ENCODE measurements around the gene VAV3. TPM values are rescaled to one million over a fixed set of nuclear protein-coding genes. Genes with fewer than 3 reads are reported as not detected.

VAV3 gene
- total RNA-seq, 1 experiment from 2014 or later: 2.7 TPM

GRCh38 chr1:107831921-107832320 is 133.1 kb downstream of the VAV3 start:
- in situ Hi-C loops (cut with HindIII; ENCODE audit: low pct_unique_long_range_greater_than_20kb, low sequenced_read_pairs): no loop called here
- no peak for DNase-seq (ENCODE audit: low read depth, low spot score)

- in situ Hi-C loops (cut with HindIII; ENCODE audit: low pct_unique_long_range_greater_than_20kb, low sequenced_read_pairs): no loop called here
- DNase-seq (ENCODE audit: low read depth, low spot score): no peak
These were observed 134.5 kb downstream of the VAV3 start for GRCh38 chr1:107830526-107830925.

- no peak for DNase-seq (ENCODE audit: low read depth, low spot score)
- in situ Hi-C loops (cut with HindIII; ENCODE audit: low pct_unique_long_range_greater_than_20kb, low sequenced_read_pairs): no loop called here
These were observed 134.9 kb downstream of the VAV3 start for GRCh38 chr1:107830075-107830474.

- in situ Hi-C loops (cut with HindIII; ENCODE audit: low pct_unique_long_range_greater_than_20kb, low sequenced_read_pairs): no loop called here
- no peak for DNase-seq (ENCODE audit: low read depth, low spot score)
These were observed 135.8 kb downstream of the VAV3 start for GRCh38 chr1:107829036-107829770.

- in situ Hi-C loops (cut with HindIII; ENCODE audit: low pct_unique_long_range_greater_than_20kb, low sequenced_read_pairs): no loop called here
- DNase-seq (ENCODE audit: low read depth, low spot score): no peak
These were observed 140.0 kb downstream of the VAV3 start for GRCh38 chr1:107824946-107825345.

- in situ Hi-C loops (cut with HindIII; ENCODE audit: low pct_unique_long_range_greater_than_20kb, low sequenced_read_pairs): no loop called here
- DNase-seq (ENCODE audit: low read depth, low spot score): no peak
These were observed 143.6 kb downstream of the VAV3 start for GRCh38 chr1:107821340-107821739.

GRCh38 chr1:107820801-107821200 is 144.2 kb downstream of the VAV3 start:
- DNase-seq (ENCODE audit: low read depth, low spot score): no peak
- in situ Hi-C loops (cut with HindIII; ENCODE audit: low pct_unique_long_range_greater_than_20kb, low sequenced_read_pairs): no loop called here

- in situ Hi-C loops (cut with HindIII; ENCODE audit: low pct_unique_long_range_greater_than_20kb, low sequenced_read_pairs): no loop called here
- no peak for DNase-seq (ENCODE audit: low read depth, low spot score)
These were observed 147.0 kb downstream of the VAV3 start for GRCh38 chr1:107817935-107818334.

- in situ Hi-C loops (cut with HindIII; ENCODE audit: low pct_unique_long_range_greater_than_20kb, low sequenced_read_pairs): no loop called here
- DNase-seq (ENCODE audit: low read depth, low spot score): no peak
These were observed 147.8 kb downstream of the VAV3 start for GRCh38 chr1:107817206-107817605.

GRCh38 chr1:107810291-107810951 is 154.6 kb downstream of the VAV3 start:
- no peak for DNase-seq (ENCODE audit: low read depth, low spot score)
- in situ Hi-C loops (cut with HindIII; ENCODE audit: low pct_unique_long_range_greater_than_20kb, low sequenced_read_pairs): no loop called here

GRCh38 chr1:107807855-107808254 is 157.1 kb downstream of the VAV3 start:
- no peak for DNase-seq (ENCODE audit: low read depth, low spot score)
- in situ Hi-C loops (cut with HindIII; ENCODE audit: low pct_unique_long_range_greater_than_20kb, low sequenced_read_pairs): no loop called here

- no peak for DNase-seq (ENCODE audit: low read depth, low spot score)
- in situ Hi-C loops (cut with HindIII; ENCODE audit: low pct_unique_long_range_greater_than_20kb, low sequenced_read_pairs): no loop called here
These were observed 157.6 kb downstream of the VAV3 start for GRCh38 chr1:107807405-107807804.

- in situ Hi-C loops (cut with HindIII; ENCODE audit: low pct_unique_long_range_greater_than_20kb, low sequenced_read_pairs): no loop called here
- DNase-seq (ENCODE audit: low read depth, low spot score): no peak
These were observed 158.1 kb downstream of the VAV3 start for GRCh38 chr1:107806902-107807301.

- in situ Hi-C loops (cut with HindIII; ENCODE audit: low pct_unique_long_range_greater_than_20kb, low sequenced_read_pairs): no loop called here
- DNase-seq (ENCODE audit: low read depth, low spot score): no peak
These were observed 160.2 kb downstream of the VAV3 start for GRCh38 chr1:107804741-107805140.

GRCh38 chr1:107804134-107804533 is 160.8 kb downstream of the VAV3 start:
- in situ Hi-C loops (cut with HindIII; ENCODE audit: low pct_unique_long_range_greater_than_20kb, low sequenced_read_pairs): no loop called here
- no peak for DNase-seq (ENCODE audit: low read depth, low spot score)

- DNase-seq (ENCODE audit: low read depth, low spot score): no peak
- in situ Hi-C loops (cut with HindIII; ENCODE audit: low pct_unique_long_range_greater_than_20kb, low sequenced_read_pairs): no loop called here
These were observed 161.4 kb downstream of the VAV3 start for GRCh38 chr1:107803579-107803978.

- no peak for DNase-seq (ENCODE audit: low read depth, low spot score)
- in situ Hi-C loops (cut with HindIII; ENCODE audit: low pct_unique_long_range_greater_than_20kb, low sequenced_read_pairs): no loop called here
These were observed 162.3 kb downstream of the VAV3 start for GRCh38 chr1:107802654-107803053.

- in situ Hi-C loops (cut with HindIII; ENCODE audit: low pct_unique_long_range_greater_than_20kb, low sequenced_read_pairs): no loop called here
- DNase-seq (ENCODE audit: low read depth, low spot score): peak; percentile 11
These were observed 169.0 kb downstream of the VAV3 start for GRCh38 chr1:107795994-107796393.

GRCh38 chr1:107795441-107795840 is 169.5 kb downstream of the VAV3 start:
- DNase-seq (ENCODE audit: low read depth, low spot score): no peak
- in situ Hi-C loops (cut with HindIII; ENCODE audit: low pct_unique_long_range_greater_than_20kb, low sequenced_read_pairs): no loop called here

Data from SK-MEL-5 (cell line).